ENCODE data around the gene ZNF280D.

DNA sequence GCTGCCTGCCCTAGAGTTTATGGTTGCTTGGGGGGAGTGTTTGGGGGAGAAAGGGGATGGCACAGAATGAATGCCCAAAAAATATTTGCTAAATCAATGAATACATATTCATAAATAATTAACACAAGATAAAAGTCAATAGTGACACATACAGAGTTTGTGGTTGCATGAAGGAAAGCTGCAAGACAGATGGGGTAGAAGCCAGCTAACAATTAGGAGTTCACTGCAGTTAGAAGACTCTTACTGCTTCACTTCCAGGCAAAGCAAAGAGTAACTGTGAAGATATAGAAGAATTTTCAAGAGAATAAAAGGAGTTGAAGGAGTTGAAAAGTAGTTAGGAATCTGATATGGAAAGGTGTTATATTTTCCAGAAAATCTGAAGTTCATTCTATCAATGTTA is 72.4 kb downstream of the ZNF280D start:
- TF ChIP-seq, protein P1, sequence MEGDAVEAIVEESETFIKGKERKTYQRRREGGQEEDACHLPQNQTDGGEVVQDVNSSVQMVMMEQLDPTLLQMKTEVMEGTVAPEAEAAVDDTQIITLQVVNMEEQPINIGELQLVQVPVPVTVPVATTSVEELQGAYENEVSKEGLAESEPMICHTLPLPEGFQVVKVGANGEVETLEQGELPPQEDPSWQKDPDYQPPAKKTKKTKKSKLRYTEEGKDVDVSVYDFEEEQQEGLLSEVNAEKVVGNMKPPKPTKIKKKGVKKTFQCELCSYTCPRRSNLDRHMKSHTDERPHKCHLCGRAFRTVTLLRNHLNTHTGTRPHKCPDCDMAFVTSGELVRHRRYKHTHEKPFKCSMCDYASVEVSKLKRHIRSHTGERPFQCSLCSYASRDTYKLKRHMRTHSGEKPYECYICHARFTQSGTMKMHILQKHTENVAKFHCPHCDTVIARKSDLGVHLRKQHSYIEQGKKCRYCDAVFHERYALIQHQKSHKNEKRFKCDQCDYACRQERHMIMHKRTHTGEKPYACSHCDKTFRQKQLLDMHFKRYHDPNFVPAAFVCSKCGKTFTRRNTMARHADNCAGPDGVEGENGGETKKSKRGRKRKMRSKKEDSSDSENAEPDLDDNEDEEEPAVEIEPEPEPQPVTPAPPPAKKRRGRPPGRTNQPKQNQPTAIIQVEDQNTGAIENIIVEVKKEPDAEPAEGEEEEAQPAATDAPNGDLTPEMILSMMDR (IDR thresholded peaks at IDR 0.05), result no peak
- no peak for TF ChIP-seq EP300 (IDR thresholded peaks at IDR 0.05)
- TF ChIP-seq POLR2A (IDR thresholded peaks at IDR 0.05), result no peak
- TF ChIP-seq POLR2AphosphoS5 (IDR thresholded peaks at IDR 0.05), result no peak
